HG03045 (cell line): ENCODE data around the gene STARD10.

ENCODE experiments used
- ATAC-seq: cut with Tn5 transposase; IDR thresholded peaks from one replicate; pipeline ENCODE4 v1.9.1; 2021; ENCODE audit warnings: mild to moderate bottlenecking, moderate library complexity; ENCODE audit not compliant: unreplicated experiment

Gene STARD10

DNA sequence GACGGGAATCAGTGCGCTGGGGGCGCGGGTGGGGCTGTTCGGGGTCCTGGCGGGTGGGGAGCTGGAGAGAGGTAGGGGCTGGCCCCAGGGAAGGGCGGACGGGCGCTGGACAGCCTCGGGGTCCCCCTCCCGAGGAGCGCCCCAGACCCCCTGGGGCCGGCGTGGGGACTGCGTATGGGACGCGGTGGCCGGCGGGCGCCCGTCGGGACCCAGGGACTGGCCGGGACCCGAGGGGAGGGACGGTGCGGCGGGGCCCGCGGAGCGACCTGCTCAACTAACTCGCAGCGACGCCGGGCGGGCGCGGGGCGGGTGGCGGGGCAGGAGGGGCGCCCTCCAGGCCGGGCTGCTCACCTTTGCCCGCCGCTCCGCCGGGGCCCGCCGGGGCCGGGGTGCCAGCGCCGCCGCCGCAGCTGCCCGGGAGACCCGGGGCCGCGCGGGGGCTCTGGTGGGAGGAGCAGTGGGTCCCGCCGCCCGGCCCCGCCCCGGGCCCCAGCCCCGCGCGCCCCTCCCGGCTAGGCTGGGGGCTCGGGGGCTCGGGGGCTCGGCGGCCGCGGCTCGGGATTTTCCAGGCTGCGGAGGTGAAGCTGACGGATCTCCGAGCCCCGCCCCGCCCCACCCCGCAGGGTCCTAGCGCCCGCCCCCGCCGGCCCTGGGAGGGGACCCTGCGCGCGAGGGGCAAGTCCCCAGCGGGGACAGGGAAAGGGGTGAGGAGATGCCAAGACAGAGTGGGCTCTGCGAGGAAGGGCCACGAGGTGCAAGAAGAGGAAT is 12.3 kb downstream of the STARD10 start:
- ATAC-seq = no peak

DNA sequence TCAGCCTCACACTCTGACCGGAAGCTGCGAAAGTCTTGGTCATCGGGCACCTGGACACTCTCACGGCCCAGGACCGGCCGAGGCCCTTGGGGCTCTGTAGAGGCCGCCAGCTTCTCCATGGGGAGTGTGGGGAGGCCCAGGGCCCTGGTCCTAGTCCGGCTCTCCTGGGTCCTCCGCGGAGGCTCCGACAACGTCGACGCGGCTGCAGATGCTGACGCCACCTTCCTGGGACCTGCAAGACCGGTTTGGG is 12.9 kb downstream of the STARD10 start:
- no peak for ATAC-seq

DNA sequence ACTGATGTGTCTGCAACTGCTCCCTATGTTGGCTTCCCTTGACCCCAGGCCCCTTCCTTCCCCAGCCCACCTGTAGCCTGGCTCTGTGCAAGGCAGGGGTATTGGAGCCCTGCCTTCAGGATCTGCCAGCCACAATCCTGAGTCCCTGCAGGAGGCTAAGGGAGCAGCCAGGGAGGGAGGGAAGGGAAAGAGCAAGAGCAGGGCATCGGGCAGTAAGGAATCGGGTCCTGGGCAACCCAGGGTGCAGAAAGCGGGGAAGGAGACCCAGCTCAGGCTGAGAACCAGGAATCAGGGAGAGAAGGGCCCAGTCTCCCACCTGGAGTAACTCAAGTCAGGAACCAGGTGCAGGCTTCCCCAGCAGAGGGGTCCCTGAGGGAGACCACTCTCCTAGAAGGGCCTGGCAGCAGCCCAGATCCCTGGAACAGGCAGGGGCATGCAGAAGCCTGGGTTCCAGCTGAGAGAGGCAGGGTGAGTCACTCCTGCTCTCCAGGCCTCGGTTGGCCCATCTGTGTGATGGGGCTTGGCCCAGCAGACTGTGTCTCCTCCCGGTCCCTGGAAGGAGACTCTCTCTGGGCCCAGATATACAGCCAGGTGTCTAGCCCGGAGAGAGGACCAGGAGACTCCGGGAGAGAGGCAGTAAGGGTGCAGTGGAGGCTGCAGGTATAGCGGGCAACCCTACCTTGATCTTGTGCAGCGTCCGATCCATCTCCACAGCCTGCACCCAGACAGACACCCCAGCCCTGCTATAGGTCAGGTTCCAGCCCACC is 13.4 kb downstream of the STARD10 start:
- ATAC-seq = no peak

DNA sequence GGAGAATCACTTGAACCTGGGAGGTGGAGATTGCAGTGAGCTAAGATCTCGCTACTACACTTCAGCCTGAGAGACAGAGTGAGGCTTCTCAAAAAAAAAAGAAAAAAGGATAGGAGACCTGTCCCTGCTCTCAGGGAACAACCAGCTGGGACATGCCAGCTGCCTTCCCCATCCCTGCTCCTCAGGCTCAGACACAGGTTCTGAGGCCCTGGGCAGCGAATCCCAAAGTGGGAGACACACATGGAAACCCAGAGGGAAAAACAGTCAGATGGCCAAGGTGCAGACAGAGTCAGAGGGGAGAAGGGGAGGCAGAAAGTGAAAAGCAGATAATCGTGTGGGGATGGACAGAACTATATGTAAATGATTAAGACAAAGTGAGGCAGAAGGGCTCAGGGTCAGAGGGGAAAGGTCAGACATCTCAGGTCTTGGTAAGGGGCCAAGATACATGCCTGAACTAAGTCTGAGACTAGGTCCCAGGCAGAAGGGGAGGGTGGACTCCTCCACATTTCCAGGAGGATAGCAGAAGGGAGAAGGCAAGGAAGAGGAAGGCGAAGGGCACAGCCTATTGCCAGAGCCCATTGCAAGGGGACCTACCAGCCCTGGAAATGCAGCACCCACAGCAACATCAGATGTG is 14.2 kb downstream of the STARD10 start:
- ATAC-seq = no peak

DNA sequence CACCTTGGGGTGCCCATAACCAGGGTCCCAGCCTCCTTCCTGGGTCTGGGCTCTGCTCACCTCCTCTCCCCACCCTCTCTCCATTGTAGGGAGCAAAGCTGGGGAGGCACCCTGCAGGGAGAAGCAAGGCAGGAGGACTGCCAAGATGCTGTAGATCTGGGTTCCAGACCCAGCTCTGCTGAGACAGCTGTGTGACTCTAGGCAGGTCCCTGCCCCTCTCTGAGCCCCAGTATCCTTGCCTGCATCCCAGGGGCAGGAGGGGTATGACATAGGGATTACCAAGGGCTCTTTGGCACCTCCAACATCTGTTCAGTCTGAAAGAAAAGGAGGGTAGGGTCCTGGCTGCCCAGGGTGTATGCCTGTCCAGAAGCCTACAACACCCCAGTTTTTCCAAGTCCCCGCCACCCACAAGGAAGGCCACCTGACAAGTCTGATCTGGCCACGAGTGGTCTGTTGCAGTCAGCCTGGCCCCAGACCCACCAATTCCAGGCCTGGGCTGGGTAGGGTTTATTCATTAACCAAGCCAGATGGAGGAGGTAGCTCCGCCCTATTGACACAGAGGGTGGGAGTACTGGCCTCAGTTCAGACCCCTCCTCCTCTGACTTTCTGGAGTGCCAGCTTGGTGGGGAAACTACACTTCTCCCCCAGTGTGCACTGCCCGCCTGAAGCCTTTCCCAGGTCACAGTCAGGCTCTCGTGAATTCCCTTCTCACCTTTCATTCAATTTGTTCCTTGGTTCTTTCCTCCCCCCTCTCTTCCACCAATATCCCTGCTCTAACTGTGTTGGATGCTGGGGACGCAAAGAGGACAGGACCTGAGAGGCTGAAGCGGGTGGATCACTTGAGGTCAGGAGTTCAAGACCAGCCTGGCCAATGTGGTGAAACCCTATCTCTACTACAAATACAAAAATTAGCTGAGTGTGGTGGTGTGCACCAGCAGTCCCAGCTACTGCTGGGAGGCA is 15.0 kb downstream of the STARD10 start:
- no peak for ATAC-seq

DNA sequence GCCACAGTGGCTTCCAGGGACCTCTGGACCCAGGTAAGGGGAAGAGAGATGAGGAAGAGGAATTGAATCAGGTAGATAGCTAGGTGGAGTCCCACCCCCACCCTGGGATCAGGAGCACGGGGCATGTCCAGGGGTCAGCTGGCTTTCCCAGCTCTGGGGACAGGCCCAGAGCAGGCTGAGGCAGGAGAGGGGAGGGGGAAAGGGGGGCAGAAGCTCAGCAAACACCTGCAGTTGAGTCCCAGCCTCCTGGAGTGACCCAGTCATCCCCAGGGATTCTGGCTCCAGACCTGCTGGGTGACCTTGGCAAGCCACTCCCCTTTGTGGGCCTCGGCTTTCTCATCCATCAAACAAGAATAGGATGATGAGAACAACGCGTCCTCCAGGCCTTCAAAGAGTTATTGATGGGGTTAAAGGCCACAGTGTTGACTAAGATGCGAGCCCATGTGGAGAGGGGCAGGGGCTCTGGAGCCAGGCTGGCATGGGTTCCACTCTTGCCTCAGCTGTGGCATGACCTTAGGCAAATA is 16.0 kb downstream of the STARD10 start:
- ATAC-seq = no peak

DNA sequence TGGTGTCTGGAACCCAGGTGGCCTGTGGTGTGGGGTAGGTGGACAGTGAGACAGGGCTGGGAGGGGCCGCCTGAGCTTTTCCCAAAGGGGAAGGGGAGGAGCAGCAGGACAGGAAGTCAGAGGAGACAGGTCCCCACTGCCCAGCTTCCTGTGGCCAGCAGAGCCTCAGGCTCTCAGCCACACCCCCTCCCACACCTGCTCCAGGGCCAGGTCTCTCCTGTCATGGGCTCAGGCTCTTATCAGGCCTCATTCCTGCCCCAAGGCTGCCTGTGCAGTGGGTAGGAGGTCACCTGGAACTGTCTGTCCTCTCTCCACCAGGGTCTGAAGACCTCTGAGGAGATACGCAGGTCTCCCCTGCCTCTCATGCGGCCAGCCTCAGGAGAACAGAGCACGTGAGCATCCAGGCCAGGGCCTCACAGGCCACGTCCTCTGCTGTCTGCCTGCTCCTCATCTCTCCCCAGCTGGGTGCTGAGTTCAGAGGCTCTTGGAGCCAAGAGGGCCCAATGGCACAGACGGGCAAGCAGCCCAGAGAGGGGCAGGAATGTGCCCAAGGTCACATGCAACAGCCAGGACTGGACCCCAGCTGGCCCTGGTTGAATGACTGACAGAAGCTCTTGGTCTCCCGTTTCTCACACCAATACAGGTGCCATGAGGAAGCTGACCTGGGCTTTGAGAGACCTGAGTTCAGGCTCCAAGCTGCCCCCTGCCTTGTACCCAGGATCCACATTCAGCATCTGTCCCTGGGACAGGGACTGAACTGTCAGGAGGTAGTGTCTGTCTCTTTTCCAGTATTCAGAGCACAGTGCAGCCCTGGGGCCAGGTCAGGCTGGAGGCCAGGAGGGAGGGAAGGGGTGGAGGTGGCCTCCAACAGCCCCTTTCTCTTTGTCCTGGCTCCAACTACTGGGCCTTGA is 16.7 kb downstream of the STARD10 start:
- ATAC-seq = no peak

DNA sequence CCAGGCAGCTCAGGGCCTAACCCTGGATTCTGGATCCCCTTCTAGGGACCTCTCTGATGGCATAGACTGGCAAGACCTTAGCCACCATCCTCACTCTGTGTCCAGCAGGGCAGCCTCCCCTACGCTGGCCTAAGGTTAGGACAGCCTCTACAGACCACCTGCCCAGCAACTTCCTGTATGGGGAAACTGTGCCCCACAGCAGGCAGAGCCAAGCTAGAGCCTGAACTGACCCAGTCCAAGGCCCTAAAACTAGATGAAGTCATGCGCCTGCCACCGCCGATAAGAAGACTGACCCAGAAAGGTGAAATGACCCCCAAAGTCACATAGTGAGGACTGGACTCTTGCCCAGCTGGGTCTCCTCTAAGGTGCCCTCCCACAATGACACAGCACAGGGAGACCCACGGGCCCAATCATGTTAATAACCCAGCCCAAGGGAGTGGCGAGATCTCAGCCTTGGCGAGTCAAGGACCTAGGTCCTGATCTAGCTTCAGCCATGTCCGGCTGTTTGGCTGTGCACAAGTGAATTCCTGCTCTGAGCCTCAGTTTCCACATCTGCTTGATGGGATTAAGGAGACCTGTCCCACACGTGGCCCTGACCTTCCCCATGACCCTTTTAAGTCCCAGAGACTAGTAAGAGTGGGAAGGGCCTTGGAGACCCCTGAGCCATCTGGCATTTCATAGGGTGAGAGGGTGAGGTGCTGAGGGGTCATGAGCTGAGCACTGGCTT is 17.6 kb downstream of the STARD10 start:
- ATAC-seq = no peak

DNA sequence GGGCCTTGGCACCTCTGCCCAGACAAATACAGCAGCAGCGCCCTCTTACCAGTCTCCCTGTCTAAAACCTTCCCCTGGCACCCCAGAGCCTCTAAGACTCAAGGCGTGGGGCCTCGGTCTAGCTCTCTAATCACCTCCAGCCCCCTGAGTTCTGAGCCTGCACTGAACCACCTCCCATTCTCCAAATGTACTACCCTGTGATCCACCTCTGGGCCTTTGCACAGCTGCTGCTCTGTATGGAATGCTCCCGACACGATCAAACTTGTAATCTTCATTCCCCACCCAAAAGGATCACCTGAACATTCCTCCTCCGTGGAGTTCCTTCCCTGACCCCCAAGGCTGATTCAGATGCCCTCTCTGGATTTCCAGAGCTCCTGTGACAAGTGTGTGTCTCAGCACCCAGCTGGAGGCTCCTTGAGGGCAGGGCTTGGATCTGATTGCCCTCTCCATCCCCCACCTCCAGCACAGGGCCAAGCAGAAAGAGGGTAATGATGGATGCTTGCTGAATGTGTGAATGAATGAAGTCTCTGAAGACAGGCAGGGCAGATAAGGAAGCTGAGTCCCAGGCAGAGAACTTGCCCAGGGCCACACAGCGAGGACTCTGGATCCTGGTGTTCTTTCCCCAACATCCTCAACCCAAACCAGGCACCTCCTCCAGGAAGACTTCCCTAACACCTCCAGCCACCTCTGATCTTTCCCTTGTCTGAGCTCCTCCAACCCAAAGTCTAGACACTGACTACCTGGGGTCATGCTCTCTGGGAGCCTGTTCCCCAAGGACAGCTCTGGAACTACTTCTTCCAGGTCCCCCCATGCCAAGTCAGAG is 18.3 kb downstream of the STARD10 start:
- ATAC-seq = no peak

DNA sequence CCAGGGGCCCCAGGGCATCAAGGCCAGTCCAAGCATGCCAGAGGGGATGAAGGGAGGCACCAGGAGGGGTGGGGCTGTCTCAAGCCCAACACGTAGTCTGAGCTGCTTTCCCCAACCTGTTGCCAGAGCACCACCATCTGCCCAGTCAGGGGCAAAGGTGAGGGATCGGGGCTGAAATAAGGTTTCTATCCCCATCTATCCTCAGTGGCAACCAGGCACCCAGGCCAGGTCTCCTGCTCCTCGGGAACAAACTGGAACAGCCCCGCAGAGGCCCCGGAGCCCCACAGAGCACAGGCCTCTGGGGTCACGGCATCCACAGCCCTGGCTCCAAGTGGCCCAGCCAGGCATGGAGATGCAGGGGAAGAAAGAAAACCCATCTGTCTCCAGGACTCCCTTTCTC is 19.3 kb downstream of the STARD10 start:
- no peak for ATAC-seq

DNA sequence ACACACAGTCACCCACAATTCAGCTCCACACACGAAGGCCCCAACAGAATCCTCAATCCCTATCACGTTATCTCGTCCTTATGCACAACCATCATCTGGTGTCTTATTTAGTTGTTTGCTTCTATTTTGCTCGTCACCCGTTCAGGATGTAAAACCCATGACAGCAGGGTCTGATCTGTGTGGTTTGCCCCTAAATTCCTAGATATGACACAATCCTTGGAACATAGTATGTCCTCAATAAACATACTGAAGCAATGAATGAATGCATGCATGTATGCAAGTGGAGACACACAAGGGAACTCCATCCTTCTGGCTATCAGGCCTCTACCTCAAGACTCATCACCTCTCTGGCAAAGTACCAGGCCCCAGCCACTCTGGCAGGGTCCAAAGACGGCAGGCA is 20.2 kb downstream of the STARD10 start:
- ATAC-seq = no peak

DNA sequence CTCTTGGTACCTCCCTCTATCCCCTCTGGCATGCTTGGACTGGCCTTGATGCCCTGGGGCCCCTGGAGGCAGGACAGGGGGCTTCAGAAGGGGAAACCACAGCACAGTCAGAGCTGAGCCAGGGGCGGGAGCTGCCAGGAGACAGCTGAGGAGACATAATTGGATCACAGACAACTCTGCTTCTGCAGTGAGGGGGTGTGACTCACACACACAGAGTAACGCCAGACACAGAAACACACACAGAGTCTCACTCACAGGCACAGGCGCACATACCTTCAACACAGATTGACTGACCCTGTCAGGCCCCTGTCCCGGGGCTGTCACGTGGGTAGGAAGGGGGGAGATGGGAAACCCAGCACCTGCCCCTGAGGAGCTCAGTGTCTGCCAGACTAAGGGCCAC is 20.6 kb downstream of the STARD10 start:
- no peak for ATAC-seq

DNA sequence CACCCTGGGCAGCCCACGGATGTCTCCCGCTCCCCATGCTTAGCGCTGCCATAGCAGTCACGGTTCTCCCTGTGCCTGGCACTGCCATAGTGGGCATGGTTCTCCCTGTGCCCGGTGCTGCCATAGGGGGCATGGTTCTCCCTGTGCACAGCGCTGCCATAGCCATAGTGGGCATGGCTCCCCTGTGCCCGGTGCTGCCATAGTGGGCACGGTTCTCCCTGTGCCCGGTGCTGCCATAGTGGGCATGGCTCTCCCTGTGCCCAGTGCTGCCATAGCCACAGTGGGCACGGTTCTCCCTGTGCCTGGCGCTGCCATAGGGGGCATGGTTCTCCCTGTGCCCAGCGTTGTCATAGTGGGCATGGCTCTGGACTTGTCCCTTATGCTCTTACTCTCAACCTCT is 21.8 kb downstream of the STARD10 start:
- no peak for ATAC-seq

DNA sequence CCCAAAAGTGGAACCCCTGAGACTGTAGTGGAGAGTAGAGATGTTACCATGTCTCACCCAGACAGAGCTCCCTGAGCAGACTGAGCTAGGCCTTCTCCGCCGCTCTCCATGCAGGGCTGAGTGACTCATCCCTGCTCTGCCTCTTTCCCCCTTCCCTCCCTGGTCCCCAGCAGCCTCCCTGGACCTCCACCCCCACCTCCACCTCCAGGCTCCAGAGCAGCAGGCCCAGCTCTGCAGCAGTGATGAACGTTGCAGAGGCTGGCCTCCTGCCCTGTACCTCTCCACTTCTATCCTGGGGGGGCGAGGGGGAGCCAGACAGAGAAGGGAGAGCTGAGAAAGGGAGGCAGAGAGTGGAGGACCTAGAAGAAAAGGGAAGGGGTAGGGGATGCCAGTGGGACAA is 22.3 kb downstream of the STARD10 start:
- no peak for ATAC-seq

DNA sequence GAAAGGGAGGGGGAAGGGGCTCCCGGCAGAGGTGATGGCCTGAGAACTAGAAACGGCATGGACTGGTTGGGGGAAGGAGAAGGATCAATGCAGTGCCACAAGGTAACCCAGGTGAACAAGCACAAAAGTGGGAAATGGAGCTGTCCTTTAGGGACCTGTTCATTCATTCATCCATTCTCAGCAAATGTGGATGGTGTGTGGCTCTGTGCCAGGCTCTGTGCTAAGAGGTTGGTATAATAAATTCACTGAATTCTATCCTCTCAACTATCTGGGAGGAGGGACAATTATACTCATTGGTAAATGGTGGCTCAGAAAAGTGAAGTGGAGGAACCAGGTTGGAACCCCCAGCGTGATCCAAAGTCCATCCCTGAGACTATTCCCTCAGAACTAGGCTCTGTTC is 23.0 kb downstream of the STARD10 start:
- no peak for ATAC-seq

DNA sequence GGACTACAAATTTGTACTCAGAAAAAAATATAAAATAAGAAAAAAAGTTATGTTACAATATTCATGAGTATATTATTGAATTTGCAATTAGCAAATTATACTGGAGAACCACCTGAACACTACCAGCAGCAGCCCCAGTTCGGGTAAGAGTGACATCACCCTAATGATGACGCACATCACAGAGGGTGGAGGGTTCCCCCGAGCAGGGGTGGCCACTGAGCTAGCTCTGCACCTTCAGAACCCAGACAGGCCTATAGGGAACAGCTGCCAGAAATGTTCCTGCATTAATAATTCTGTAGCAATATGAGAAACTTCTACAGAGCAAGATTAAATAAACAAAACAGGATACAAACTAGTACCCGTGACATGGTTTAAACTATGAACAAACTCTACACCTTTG is 24.2 kb downstream of the STARD10 start:
- no peak for ATAC-seq

DNA sequence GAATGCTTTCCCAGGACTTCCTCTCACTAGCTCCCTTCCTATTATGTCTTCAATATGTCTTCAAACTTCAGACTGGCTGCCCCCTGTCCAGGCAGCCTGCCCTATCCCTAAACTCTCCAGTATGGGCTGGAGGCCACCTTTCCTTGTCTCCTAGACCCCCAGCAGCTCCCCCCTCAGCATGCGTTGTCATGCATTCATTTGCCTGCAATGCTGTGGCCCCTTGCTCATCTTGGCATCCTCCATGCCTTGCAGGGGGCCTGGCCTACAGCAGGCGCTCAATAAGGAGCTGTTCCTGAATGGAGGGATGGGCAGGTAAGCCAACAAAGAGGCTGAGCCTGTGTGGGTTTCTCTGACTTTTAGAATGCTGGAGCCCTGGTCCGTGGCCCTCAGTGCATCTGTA is 25.3 kb downstream of the STARD10 start:
- ATAC-seq = no peak
